CD4-positive, CD25-positive, alpha-beta regulatory T cell (primary cell): Measurements from ENCODE around the gene CSE1L. TPM values are rescaled to one million over a fixed set of nuclear protein-coding genes. Genes with fewer than 3 reads are reported as not detected.
"Not testable (repeated sequence)": the region's sequence is repeated elsewhere in the genome, so short reads cannot be mapped to it uniquely, and the experiment has no call there.

Experiments
- ATAC-seq, 2 donors: fragments of 150-1000 bp; cut with Tn5 transposase; one replicate each; pipeline ENCODE4 v1.10.0; 2021; ENCODE audit warnings: low read depth in 2 of 2, moderate number of reproducible peaks in 2 of 2, moderate library complexity in 1 of 2
- DNase-seq, 3 donors: peaks; one replicate each; pipeline versions ENCODE4 v3.0.0 to v3.0.0-alpha.2; 2012 to 2022; ENCODE audit warnings: mixed read lengths in 1 of 3
- H3K27ac ChIP-seq: one replicate; pipeline ENCODE4 v1.7.0; 2013; ENCODE audit warnings: mild to moderate bottlenecking, low read length; ENCODE audit not compliant: insufficient read depth, poor library complexity, severe bottlenecking
- H3K27me3 ChIP-seq: one replicate; pipeline ENCODE4 v1.7.0; 2013; ENCODE audit warnings: low read length; ENCODE audit not compliant: control insufficient read depth, insufficient read depth
- H3K36me3 ChIP-seq: one replicate; pipeline ENCODE4 v1.7.0; 2013; ENCODE audit warnings: mild to moderate bottlenecking, low read length, moderate library complexity; ENCODE audit not compliant: control insufficient read depth, insufficient read depth
- H3K4me1 ChIP-seq: 2 replicates; pipeline ENCODE4 v1.7.0; 2013; ENCODE audit warnings: mild to moderate bottlenecking, low read length; ENCODE audit not compliant: insufficient read depth, control insufficient read depth, poor library complexity, severe bottlenecking
- H3K4me3 ChIP-seq: one replicate; pipeline ENCODE4 v1.7.0; 2013; ENCODE audit warnings: low read depth, mild to moderate bottlenecking, low read length, moderate library complexity
- H3K9me3 ChIP-seq, 2 experiments: 1 replicate in 1 of 2; 2 replicates in 1 of 2; pipeline ENCODE4 v1.7.0; 2013; ENCODE audit warnings: low read length in 2 of 2, mild to moderate bottlenecking in 1 of 2, moderate library complexity in 1 of 2; ENCODE audit not compliant: control insufficient read depth in 2 of 2
- H3K27ac Mint-ChIP-seq, 3 donors: one replicate each; pipeline ENCODE4 v1.8.0; 2020 to 2022; ENCODE audit warnings: mild to moderate bottlenecking in 3 of 3, mixed read lengths in 3 of 3, moderate library complexity in 2 of 3
- H3K27me3 Mint-ChIP-seq: one replicate; pipeline ENCODE4 v1.8.0; 2022; ENCODE audit warnings: mild to moderate bottlenecking, mixed read lengths
- H3K36me3 Mint-ChIP-seq: one replicate; pipeline ENCODE4 v1.8.0; 2020; ENCODE audit warnings: mixed read lengths
- H3K4me1 Mint-ChIP-seq, 4 donors: one replicate each; pipeline ENCODE4 v1.8.0; 2020 to 2022; ENCODE audit warnings: mixed read lengths in 4 of 4, mild to moderate bottlenecking in 1 of 4
- H3K4me3 Mint-ChIP-seq, 4 donors: one replicate each; pipeline ENCODE4 v1.8.0; 2020 to 2022; ENCODE audit warnings: mild to moderate bottlenecking in 4 of 4, mixed read lengths in 4 of 4, moderate library complexity in 3 of 4
- H3K9me3 Mint-ChIP-seq, 7 donors: one replicate each; pipeline ENCODE4 v1.8.0; 2020 to 2022; ENCODE audit warnings: mixed read lengths in 7 of 7, mild to moderate bottlenecking in 3 of 7, moderate library complexity in 2 of 7
- polyA plus RNA-seq, 4 donors: library from polyadenylated mRNA; unstranded; fragments of 300-500 nt; fragmentation: Illumina TruSeq; gene quantifications; one replicate each; pipeline ENCODE4 v1.2.3, GENCODE V29; 2021
- total RNA-seq: library from RNA; stranded (reverse); gene quantifications from one replicate; pipeline ENCODE4 v1.2.3, GENCODE V29; 2022

CSE1L gene
- total and polyA plus RNA-seq, 5 donors from 2014 or later, result 23.7 to 33.9 (median 24.7) TPM

GRCh38 chr20:49078310-49078709, 32.2 kb downstream of the CSE1L start:
- no peak overlapping the region for H3K27ac ChIP-seq
- H3K27ac Mint-ChIP-seq, result no peak overlapping the region
- no peaks in the 10 kb centered on the region for H3K27me3 Mint-ChIP-seq
- ATAC-seq (no peak), DNase-seq (no peak)
- H3K9me3 ChIP-seq, result no peaks in the 10 kb centered on the region
- H3K36me3 ChIP-seq, result peaks cover 87% of the 10 kb centered on the region
- H3K27me3 ChIP-seq, result no peaks in the 10 kb centered on the region
- H3K4me3 Mint-ChIP-seq, result no peak overlapping the region
- H3K36me3 Mint-ChIP-seq, result peaks cover 21% of the 10 kb centered on the region
- peaks cover 0 to 6% (median 2%) of the 10 kb centered on the region in 4 donors for H3K4me1 Mint-ChIP-seq
- H3K4me3 ChIP-seq, result no peak overlapping the region
- no peaks in the 10 kb centered on the region for H3K9me3 Mint-ChIP-seq
- no peaks in the 10 kb centered on the region for H3K4me1 ChIP-seq

GRCh38 chr20:49082295-49082694, 36.2 kb downstream of the CSE1L start:
- H3K36me3 ChIP-seq, result peaks cover 85% of the 10 kb centered on the region
- not testable (repeated sequence) for ATAC-seq, H3K4me1 ChIP-seq, H3K4me3 Mint-ChIP-seq, H3K27ac ChIP-seq, H3K27me3 ChIP-seq, H3K27me3 Mint-ChIP-seq, H3K27ac Mint-ChIP-seq, H3K9me3 Mint-ChIP-seq, H3K4me1 Mint-ChIP-seq, H3K9me3 ChIP-seq, DNase-seq, H3K4me3 ChIP-seq
- H3K36me3 Mint-ChIP-seq, result peaks cover 31% of the 10 kb centered on the region

DNA sequence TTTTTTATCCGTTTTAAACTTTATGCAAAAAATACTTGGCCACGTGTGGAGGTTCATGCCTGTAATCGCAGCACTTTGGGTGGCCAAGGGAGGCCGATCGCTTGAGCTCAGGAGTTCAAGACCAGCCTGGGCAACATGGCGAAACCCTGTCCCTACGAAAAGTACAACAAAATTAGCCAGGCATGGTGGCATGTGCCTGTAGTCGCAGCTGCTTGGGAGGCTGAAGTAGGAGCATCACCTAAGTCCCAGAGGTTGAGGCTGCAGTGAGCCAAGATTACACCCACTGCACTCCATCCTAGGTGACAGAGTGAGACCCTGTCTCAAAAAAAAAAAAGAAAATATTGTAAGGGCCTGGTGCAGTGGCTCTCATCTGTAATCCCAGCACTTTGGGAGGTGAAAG, 45.0 kb downstream of the CSE1L start:
- Mint-ChIP-seq H3K27me3 (no peaks in the 10 kb centered on the region), H3K4me3 (no peak overlapping the region), H3K36me3 (peaks cover 33% of the 10 kb centered on the region), H3K4me1 (peaks cover 0 to 3% (median 1%) of the 10 kb centered on the region in 4 donors), H3K27ac (no peak overlapping the region), H3K9me3 (no peaks in the 10 kb centered on the region)
- H3K27me3 ChIP-seq, result no peaks in the 10 kb centered on the region
- H3K4me3 ChIP-seq, result no peak overlapping the region
- no peak overlapping the region for H3K27ac ChIP-seq
- ATAC-seq (no peak), DNase-seq (no peak)
- peaks cover 93% of the 10 kb centered on the region for H3K36me3 ChIP-seq
- H3K9me3 ChIP-seq, result no peaks in the 10 kb centered on the region
- H3K4me1 ChIP-seq, result no peaks in the 10 kb centered on the region

DNA sequence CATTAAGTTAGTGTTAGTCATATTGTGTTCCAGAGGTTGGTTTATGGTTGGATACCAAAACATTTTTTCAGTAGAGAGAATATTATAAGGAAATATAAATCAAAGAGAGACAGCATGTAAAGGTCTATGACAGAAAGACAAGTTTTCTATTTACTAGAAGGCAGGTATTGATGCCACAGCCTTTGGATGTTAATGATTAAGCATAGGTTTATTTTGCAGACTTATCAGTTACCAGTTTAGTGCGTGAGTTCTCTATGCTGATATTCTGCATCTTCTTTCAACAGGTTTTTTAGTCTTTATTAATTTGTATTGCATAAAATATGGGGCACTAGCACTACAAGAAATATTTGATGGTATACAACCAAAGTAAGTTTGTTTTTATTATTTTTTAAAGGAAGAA, 45.6 kb downstream of the CSE1L start:
- Histone ChIP-seq H3K27me3 (no peaks in the 10 kb centered on the region), H3K36me3 (peaks cover 95% of the 10 kb centered on the region), H3K27ac (no peak overlapping the region), H3K4me1 (no peaks in the 10 kb centered on the region), H3K9me3 (no peaks in the 10 kb centered on the region), H3K4me3 (no peak overlapping the region)
- H3K36me3 Mint-ChIP-seq, result peaks cover 35% of the 10 kb centered on the region
- H3K27ac Mint-ChIP-seq, result no peak overlapping the region
- ATAC-seq (no peak), DNase-seq (no peak)
- peaks cover 0 to 5% (median 1%) of the 10 kb centered on the region in 4 donors for H3K4me1 Mint-ChIP-seq
- no peaks in the 10 kb centered on the region for H3K27me3 Mint-ChIP-seq
- no peaks in the 10 kb centered on the region for H3K9me3 Mint-ChIP-seq
- H3K4me3 Mint-ChIP-seq, result no peak overlapping the region

DNA sequence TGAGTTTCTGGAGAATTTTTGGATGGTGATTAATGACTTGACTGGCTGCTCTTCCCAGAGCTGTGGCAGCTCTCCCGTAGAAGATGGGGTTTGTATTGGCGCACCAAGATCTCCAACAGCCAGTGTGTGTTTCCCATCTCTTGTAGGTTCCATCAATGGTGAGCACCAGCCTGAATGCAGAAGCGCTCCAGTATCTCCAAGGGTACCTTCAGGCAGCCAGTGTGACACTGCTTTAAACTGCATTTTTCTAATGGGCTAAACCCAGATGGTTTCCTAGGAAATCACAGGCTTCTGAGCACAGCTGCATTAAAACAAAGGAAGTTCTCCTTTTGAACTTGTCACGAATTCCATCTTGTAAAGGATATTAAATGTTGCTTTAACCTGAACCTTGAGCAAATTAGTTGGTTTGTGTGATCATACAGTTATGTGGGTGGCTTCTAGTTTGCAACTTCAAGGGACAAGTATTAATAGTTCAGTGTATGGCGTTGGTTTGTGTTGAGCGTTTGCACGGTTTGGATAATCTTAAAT, 50.2 kb downstream of the CSE1L start:
- no peak for ATAC-seq
- no peaks in the 10 kb centered on the region for H3K9me3 ChIP-seq
- H3K9me3 Mint-ChIP-seq, result peaks cover 0 to 2% (median 0%) of the 10 kb centered on the region in 7 donors
- H3K4me1 ChIP-seq, result peaks cover 4% of the 10 kb centered on the region
- peaks cover 0 to 12% (median 9%) of the 10 kb centered on the region in 4 donors for H3K4me1 Mint-ChIP-seq
- H3K36me3 ChIP-seq, result peaks cover 74% of the 10 kb centered on the region
- H3K36me3 Mint-ChIP-seq, result peaks cover 44% of the 10 kb centered on the region
- H3K27me3 ChIP-seq, result no peaks in the 10 kb centered on the region
- no peak overlapping the region for H3K4me3 Mint-ChIP-seq
- no peak overlapping the region for H3K27ac Mint-ChIP-seq
- H3K4me3 ChIP-seq, result no peak overlapping the region
- no peak overlapping the region for H3K27ac ChIP-seq
- no peak for DNase-seq
- no peaks in the 10 kb centered on the region for H3K27me3 Mint-ChIP-seq

- Histone ChIP-seq H3K4me1 (peaks cover 4% of the 10 kb centered on the region), H3K27ac (no peak overlapping the region), H3K27me3 (no peaks in the 10 kb centered on the region), H3K9me3 (no peaks in the 10 kb centered on the region), H3K4me3 (no peak overlapping the region), H3K36me3 (peaks cover 73% of the 10 kb centered on the region)
- Mint-ChIP-seq H3K9me3 (peaks cover 0 to 2% (median 0%) of the 10 kb centered on the region in 7 donors), H3K27me3 (no peaks in the 10 kb centered on the region), H3K27ac (peak overlapping the region in 1 of 3 donors; percentile 13), H3K36me3 (peaks cover 50% of the 10 kb centered on the region), H3K4me1 (peaks cover 0 to 20% (median 14%) of the 10 kb centered on the region in 4 donors), H3K4me3 (no peak overlapping the region)
- DNase-seq (no peak), ATAC-seq (no peak)
Observed at GRCh38 chr20:49097159-49097558, 51.0 kb downstream of the CSE1L start.

- Histone ChIP-seq H3K27ac (no peak overlapping the region), H3K4me1 (peaks cover 4% of the 10 kb centered on the region), H3K36me3 (peaks cover 74% of the 10 kb centered on the region), H3K27me3 (no peaks in the 10 kb centered on the region), H3K9me3 (no peaks in the 10 kb centered on the region), H3K4me3 (no peak overlapping the region)
- Mint-ChIP-seq H3K27ac (peak overlapping the region in 2 of 3 donors; percentile 25 to 71), H3K4me1 (peaks cover 0 to 20% (median 14%) of the 10 kb centered on the region in 4 donors), H3K27me3 (no peaks in the 10 kb centered on the region), H3K36me3 (peaks cover 59% of the 10 kb centered on the region), H3K4me3 (no peak overlapping the region), H3K9me3 (peaks cover 0 to 2% (median 0%) of the 10 kb centered on the region in 7 donors)
- no peak for DNase-seq
- no peak for ATAC-seq
Observed at GRCh38 chr20:49098136-49098535, 52.0 kb downstream of the CSE1L start.

DNA sequence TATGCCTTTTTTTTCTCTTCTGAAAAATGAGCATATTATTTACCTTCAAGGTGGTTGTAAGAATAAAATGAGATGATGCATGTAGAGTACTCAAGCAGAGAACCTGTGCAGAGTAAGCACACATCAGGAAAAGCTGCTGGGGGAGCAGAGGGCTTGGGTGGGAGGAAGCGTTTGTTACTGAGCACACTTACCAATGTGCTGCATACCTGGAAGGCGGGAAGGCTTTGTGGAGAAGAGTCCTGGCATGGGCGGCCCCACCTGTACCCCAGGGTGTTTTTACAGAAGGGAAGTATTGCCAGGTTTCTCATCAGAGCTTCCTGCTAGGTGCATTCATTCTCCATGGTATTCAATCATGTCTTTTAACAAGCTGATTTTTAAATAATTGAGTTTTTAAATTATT, 52.9 kb downstream of the CSE1L start:
- ATAC-seq (no peak), DNase-seq (no peak)
- Mint-ChIP-seq H3K27me3 (no peaks in the 10 kb centered on the region), H3K4me1 (peaks cover 0 to 24% (median 14%) of the 10 kb centered on the region in 4 donors), H3K4me3 (no peak overlapping the region), H3K36me3 (peaks cover 63% of the 10 kb centered on the region), H3K9me3 (peaks cover 0 to 2% (median 0%) of the 10 kb centered on the region in 7 donors), H3K27ac (no peak overlapping the region)
- H3K36me3 ChIP-seq, result peaks cover 74% of the 10 kb centered on the region
- no peak overlapping the region for H3K4me3 ChIP-seq
- H3K4me1 ChIP-seq, result peaks cover 4% of the 10 kb centered on the region
- no peak overlapping the region for H3K27ac ChIP-seq
- H3K27me3 ChIP-seq, result no peaks in the 10 kb centered on the region
- H3K9me3 ChIP-seq, result no peaks in the 10 kb centered on the region
